OCI-LY3 (cell line): ENCODE results near the gene SMAD4.

Experiments used
- CTCF ChIP-seq: fragments of 200-600, 300-600 bp; sonication (generic); IDR thresholded peaks from 2 replicates; pipeline ENCODE4 v1.5.1; 2014; ENCODE audit warnings: antibody characterized with exemption, low read length, low read depth
- EZH2phosphoT487 ChIP-seq: fragments of 200-600 bp; shearing (Covaris generic); IDR thresholded peaks from 2 replicates; pipeline ENCODE4 v1.6.1; 2018; ENCODE audit warnings: antibody characterized with exemption, mixed run types, low read depth

GRCh38 chr18:51091270-51091669, 61.3 kb downstream of the SMAD4 start:
- TF ChIP-seq CTCF (no peak), EZH2phosphoT487 (no peak)
